Measurements from ENCODE around the gene AGRP.

Gene AGRP

GRCh38 chr16:67466581-67466980 is 16.8 kb downstream of the AGRP start:
- H3K27ac ChIP-seq, result no peak overlapping the region
- TF ChIP-seq, protein P1, sequence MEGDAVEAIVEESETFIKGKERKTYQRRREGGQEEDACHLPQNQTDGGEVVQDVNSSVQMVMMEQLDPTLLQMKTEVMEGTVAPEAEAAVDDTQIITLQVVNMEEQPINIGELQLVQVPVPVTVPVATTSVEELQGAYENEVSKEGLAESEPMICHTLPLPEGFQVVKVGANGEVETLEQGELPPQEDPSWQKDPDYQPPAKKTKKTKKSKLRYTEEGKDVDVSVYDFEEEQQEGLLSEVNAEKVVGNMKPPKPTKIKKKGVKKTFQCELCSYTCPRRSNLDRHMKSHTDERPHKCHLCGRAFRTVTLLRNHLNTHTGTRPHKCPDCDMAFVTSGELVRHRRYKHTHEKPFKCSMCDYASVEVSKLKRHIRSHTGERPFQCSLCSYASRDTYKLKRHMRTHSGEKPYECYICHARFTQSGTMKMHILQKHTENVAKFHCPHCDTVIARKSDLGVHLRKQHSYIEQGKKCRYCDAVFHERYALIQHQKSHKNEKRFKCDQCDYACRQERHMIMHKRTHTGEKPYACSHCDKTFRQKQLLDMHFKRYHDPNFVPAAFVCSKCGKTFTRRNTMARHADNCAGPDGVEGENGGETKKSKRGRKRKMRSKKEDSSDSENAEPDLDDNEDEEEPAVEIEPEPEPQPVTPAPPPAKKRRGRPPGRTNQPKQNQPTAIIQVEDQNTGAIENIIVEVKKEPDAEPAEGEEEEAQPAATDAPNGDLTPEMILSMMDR (conservative IDR thresholded peaks at IDR 0.05), result no peak

DNA sequence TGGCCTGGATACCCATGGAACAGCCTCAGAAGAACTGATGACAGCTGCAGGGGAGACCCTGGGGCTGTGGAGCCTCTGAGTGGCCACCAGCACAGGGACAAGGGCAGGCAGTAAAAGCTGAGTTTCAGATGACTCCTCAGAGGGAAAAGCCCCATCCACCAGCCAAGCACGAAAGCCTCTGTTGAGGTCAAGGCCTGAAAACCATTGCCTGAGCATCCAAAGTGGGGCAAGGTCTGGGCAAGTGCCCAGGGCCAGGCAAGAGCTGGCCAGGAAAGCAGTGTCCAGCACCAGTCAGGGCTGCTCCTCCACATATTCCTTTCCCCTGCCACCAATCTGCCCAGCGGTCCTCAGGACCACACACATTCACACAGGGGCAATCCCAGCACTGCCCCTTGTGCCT is 18.8 kb downstream of the AGRP start:
- TF ChIP-seq, protein P1 (conservative IDR thresholded peaks at IDR 0.05), result no peak
- H3K27ac ChIP-seq, result no peak overlapping the region

GRCh38 chr16:67463691-67464090 is 19.7 kb downstream of the AGRP start:
- peak overlapping the region; percentile 62; the same call in 1 of the 2 replicates for H3K27ac ChIP-seq
- TF ChIP-seq, protein P1 (conservative IDR thresholded peaks at IDR 0.05), result no peak

- peak overlapping the region; percentile 62 for H3K27ac ChIP-seq
- TF ChIP-seq, protein P1 (conservative IDR thresholded peaks at IDR 0.05), result no peak
Measured at GRCh38 chr16:67463059-67463458, 20.3 kb downstream of the AGRP start.

GRCh38 chr16:67462279-67462655 is 21.1 kb downstream of the AGRP start:
- TF ChIP-seq, protein P1 (conservative IDR thresholded peaks at IDR 0.05), result no peak
- peak overlapping the region; percentile 62 for H3K27ac ChIP-seq

DNA sequence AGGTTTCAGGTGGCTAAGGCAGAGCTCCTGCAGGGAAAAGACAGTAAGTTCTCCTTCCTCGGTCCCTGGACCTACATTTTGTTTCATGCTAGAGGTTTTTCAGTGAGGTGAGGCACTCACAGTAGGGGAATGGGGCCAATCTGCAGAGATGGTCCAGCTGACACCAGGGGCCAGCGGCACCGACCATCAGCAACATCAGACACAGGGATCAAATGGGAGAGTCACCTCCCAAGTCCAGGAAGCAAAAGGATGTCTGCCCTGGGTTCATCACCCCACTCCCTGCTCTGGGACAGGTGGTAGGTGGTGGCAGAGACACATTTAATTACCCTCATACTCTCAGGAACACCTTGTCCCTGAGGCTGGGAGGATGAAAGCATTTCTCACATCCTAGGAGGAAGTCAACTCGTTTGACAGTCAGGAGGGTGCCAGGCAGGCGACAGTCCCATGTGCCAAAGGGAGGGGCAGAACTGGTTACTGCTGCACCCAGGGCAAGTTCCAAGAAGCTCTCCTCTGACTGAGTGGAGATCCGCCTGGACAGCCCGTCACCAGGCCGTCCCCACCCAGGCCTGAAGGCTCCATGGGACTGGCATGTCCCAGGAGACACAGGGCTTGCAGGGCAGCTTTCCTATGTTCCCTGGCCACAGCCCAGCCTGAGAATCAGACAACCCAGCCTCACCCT is 21.6 kb downstream of the AGRP start:
- H3K27ac ChIP-seq, result peak overlapping the region; percentile 62
- TF ChIP-seq, protein P1 (conservative IDR thresholded peaks at IDR 0.05), result no peak

- TF ChIP-seq, protein P1 (conservative IDR thresholded peaks at IDR 0.05), result no peak
- H3K27ac ChIP-seq, result peak overlapping the region; percentile 62
Measured at GRCh38 chr16:67460961-67461360, 22.4 kb downstream of the AGRP start.
